ENCODE measurements around the gene BCAP31. TPM values are rescaled to one million over a fixed set of nuclear protein-coding genes. Genes with fewer than 3 reads are reported as not detected.

BCAP31 gene
- total RNA-seq, 1 experiment from 2014 or later: 150 TPM

DNA sequence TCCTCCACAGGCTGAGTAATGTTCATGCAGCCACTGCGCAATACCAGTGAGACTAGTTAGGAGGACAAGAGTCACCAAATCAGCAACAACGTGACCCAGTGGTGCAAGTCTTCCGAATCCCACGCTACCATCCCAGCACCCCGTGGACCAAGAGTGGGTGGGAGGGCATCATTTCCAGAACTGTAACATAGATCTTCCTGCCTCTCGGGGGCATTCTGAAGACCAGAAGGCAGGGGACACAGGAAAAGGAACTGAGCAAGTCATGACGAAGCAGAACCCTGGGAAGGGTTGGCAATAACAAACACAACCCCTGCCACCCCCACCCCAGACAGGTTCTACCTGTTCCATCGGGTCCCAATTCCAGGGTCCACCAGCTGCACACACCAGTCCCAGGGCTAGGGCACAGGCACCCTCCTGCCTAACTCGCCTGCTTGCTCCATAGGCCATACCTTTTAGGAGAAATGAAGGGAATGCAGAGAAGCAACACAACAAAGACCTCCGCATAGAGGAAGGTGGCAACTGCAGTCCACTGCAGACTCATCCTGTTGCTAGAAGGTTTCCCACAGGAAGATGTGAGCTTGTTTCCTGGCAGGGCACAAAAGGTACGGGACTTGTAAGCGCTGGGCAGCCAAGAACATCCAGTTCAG, 1.4 kb downstream of the BCAP31 start:
- TF ChIP-seq ATF3 (CRISPR knock-in tag; conservative IDR thresholded peaks at IDR 0.05) (no peak), SMAD3 (CRISPR knock-in tag; IDR thresholded peaks at IDR 0.05; ENCODE audit: borderline replicate concordance) (no peak), NFYB (CRISPR knock-in tag; conservative IDR thresholded peaks at IDR 0.05; ENCODE audit: low read depth) (no peak)
- TF ChIP-seq, protein P1, sequence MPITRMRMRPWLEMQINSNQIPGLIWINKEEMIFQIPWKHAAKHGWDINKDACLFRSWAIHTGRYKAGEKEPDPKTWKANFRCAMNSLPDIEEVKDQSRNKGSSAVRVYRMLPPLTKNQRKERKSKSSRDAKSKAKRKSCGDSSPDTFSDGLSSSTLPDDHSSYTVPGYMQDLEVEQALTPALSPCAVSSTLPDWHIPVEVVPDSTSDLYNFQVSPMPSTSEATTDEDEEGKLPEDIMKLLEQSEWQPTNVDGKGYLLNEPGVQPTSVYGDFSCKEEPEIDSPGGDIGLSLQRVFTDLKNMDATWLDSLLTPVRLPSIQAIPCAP (CRISPR knock-in tag; IDR thresholded peaks at IDR 0.05): no peak
- 0 out of 2 replicates have a peak overlapping the region, but pooled peaks have one; percentile 63 for H3K27ac Mint-ChIP-seq
- CTCF ChIA-PET: interaction anchor here (1.5 kb wide), 1 partner anchor 56 kb away, joined by 4 read pairs; no protein-coding TSS in a partner anchor
- H3K27me3 Mint-ChIP-seq (ENCODE audit: low read depth): no peaks in the 10 kb centered on the region
- peak overlapping the region; percentile 77 for H3K4me3 Mint-ChIP-seq
- no peak for DNase-seq (ENCODE audit: low spot score)
- no peaks in the 10 kb centered on the region for H3K9me3 Mint-ChIP-seq
- peaks cover 28% of the 10 kb centered on the region for H3K36me3 Mint-ChIP-seq
- POLR2A ChIA-PET: no interaction called here
- peaks cover 18% of the 10 kb centered on the region for H3K4me1 Mint-ChIP-seq
- ATAC-seq: no peak

DNA sequence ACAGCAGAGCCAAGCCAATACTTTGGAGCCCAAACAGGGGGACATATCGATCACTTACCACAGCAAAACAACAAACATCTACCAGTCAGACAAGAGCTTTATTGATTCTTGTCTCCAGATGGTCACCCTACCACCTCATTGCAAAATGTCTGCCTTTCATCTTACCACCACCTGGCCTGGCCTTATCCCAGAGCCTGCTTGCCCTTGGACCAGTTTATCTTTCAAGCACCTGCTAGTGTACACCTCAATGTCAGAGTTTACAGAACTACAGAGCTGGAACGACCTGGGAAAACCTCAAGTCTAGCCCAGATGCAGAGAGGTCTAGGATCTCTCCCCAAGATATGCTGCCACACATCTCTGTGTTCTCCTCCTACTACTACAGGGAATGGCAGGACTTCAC, 4.5 kb downstream of the BCAP31 start:
- ChIA-PET POLR2A (no interaction called here), CTCF (no interaction called here)
- Mint-ChIP-seq H3K4me1 (peaks cover 7% of the 10 kb centered on the region), H3K27me3 (ENCODE audit: low read depth) (no peaks in the 10 kb centered on the region), H3K4me3 (no peak overlapping the region), H3K9me3 (no peaks in the 10 kb centered on the region), H3K36me3 (peaks cover 43% of the 10 kb centered on the region), H3K27ac (no peak overlapping the region)
- no peak for TF ChIP-seq FOXP1 (CRISPR knock-in tag; IDR thresholded peaks at IDR 0.05; ENCODE audit: borderline replicate concordance)
- TF ChIP-seq IRF2 (CRISPR knock-in tag; IDR thresholded peaks at IDR 0.05; ENCODE audit: borderline replicate concordance, low read depth): no peak
- TF ChIP-seq ZNF416 (CRISPR knock-in tag; IDR thresholded peaks at IDR 0.05): no peak
- TF ChIP-seq, protein P2, sequence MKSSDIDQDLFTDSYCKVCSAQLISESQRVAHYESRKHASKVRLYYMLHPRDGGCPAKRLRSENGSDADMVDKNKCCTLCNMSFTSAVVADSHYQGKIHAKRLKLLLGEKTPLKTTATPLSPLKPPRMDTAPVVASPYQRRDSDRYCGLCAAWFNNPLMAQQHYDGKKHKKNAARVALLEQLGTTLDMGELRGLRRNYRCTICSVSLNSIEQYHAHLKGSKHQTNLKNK (CRISPR knock-in tag; IDR thresholded peaks at IDR 0.05): no peak
- no peak for TF ChIP-seq PREB (CRISPR knock-in tag; IDR thresholded peaks at IDR 0.05; ENCODE audit: borderline replicate concordance)
- TF ChIP-seq, protein P3, sequence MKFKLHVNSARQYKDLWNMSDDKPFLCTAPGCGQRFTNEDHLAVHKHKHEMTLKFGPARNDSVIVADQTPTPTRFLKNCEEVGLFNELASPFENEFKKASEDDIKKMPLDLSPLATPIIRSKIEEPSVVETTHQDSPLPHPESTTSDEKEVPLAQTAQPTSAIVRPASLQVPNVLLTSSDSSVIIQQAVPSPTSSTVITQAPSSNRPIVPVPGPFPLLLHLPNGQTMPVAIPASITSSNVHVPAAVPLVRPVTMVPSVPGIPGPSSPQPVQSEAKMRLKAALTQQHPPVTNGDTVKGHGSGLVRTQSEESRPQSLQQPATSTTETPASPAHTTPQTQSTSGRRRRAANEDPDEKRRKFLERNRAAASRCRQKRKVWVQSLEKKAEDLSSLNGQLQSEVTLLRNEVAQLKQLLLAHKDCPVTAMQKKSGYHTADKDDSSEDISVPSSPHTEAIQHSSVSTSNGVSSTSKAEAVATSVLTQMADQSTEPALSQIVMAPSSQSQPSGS (CRISPR knock-in tag; IDR thresholded peaks at IDR 0.05; ENCODE audit: borderline replicate concordance, low read depth): no peak
- TF ChIP-seq, protein P4, sequence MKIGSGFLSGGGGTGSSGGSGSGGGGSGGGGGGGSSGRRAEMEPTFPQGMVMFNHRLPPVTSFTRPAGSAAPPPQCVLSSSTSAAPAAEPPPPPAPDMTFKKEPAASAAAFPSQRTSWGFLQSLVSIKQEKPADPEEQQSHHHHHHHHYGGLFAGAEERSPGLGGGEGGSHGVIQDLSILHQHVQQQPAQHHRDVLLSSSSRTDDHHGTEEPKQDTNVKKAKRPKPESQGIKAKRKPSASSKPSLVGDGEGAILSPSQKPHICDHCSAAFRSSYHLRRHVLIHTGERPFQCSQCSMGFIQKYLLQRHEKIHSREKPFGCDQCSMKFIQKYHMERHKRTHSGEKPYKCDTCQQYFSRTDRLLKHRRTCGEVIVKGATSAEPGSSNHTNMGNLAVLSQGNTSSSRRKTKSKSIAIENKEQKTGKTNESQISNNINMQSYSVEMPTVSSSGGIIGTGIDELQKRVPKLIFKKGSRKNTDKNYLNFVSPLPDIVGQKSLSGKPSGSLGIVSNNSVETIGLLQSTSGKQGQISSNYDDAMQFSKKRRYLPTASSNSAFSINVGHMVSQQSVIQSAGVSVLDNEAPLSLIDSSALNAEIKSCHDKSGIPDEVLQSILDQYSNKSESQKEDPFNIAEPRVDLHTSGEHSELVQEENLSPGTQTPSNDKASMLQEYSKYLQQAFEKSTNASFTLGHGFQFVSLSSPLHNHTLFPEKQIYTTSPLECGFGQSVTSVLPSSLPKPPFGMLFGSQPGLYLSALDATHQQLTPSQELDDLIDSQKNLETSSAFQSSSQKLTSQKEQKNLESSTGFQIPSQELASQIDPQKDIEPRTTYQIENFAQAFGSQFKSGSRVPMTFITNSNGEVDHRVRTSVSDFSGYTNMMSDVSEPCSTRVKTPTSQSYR (CRISPR knock-in tag; IDR thresholded peaks at IDR 0.05): no peak
- TF ChIP-seq, protein P5, sequence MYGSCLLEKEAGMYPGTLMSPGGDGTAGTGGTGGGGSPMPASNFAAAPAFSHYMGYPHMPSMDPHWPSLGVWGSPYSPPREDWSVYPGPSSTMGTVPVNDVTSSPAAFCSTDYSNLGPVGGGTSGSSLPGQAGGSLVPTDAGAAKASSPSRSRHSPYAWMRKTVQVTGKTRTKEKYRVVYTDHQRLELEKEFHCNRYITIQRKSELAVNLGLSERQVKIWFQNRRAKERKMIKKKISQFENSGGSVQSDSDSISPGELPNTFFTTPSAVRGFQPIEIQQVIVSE (CRISPR knock-in tag; IDR thresholded peaks at IDR 0.05; ENCODE audit: borderline replicate concordance): no peak
- no peak for TF ChIP-seq CTCF (IDR thresholded peaks at IDR 0.05)
- TF ChIP-seq JUN (CRISPR knock-in tag; IDR thresholded peaks at IDR 0.05): no peak
- no peak for TF ChIP-seq RELA (CRISPR knock-in tag; IDR thresholded peaks at IDR 0.05; ENCODE audit: borderline replicate concordance)
- TF ChIP-seq, protein P6, sequence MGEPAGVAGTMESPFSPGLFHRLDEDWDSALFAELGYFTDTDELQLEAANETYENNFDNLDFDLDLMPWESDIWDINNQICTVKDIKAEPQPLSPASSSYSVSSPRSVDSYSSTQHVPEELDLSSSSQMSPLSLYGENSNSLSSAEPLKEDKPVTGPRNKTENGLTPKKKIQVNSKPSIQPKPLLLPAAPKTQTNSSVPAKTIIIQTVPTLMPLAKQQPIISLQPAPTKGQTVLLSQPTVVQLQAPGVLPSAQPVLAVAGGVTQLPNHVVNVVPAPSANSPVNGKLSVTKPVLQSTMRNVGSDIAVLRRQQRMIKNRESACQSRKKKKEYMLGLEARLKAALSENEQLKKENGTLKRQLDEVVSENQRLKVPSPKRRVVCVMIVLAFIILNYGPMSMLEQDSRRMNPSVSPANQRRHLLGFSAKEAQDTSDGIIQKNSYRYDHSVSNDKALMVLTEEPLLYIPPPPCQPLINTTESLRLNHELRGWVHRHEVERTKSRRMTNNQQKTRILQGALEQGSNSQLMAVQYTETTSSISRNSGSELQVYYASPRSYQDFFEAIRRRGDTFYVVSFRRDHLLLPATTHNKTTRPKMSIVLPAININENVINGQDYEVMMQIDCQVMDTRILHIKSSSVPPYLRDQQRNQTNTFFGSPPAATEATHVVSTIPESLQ (CRISPR knock-in tag; IDR thresholded peaks at IDR 0.05): no peak
- DNase-seq (ENCODE audit: low spot score) (no peak), ATAC-seq (no peak)

All from WTC11 (cell line).